HepG2 (cell line): ENCODE data around the gene AMBRA1. TPM values are rescaled to one million over a fixed set of nuclear protein-coding genes. Genes with fewer than 3 reads are reported as not detected.

Experiments
- ATAC-seq: fragments of 200-7000 bp; cut with Tn5 transposase; 3 replicates; pipeline ENCODE4 v1.9.1; 2020; ENCODE audit warnings: mild to moderate bottlenecking, moderate library complexity
- BruUV-seq: library from RNA; stranded (reverse); fragments of 400-500 nt; replicated peaks from 2 replicates; lab custom pipeline; 2021; lab: Mats Ljungman, UMichigan
- CTCF ChIA-PET: fragments of 300-600 bp; formaldehyde crosslinking; extraction: SDS; loops from one replicate; lab custom pipeline; 2021; ENCODE audit warnings: low total read pairs, inconsistent platforms, low intra/inter-chr PET ratio; lab: Yijun Ruan, JAX
- POLR2A ChIA-PET: fragments of 350-600 bp; sonication (Branson Sonifier 250); formaldehyde crosslinking; loops from one replicate; lab custom pipeline; 2020; ENCODE audit warnings: antibody characterized with exemption, inconsistent platforms; lab: Yijun Ruan, JAX
- DNase-seq: peaks from one replicate; pipeline ENCODE4 v3.0.0-alpha.2; 2015; ENCODE audit warnings: low spot score
- FAIRE-seq: peaks from 3 replicates; lab custom pipeline; 2011; peaks lifted over from hg19 to GRCh38; lab: Jason Lieb, UNC
- H2AFZ ChIP-seq: one replicate; pipeline ENCODE4 v1.6.1; 2011; ENCODE audit warnings: low read length, inconsistent platforms
- H3K27ac ChIP-seq: fragments of 300-600 bp; 3 replicates; pipeline ENCODE4 v1.8.0; 2011; ENCODE audit warnings: mixed run types, mild to moderate bottlenecking, mixed read lengths, low read length, inconsistent platforms; ENCODE audit not compliant: insufficient read depth; ENCODE audit errors: extremely low read length
- H3K27me3 ChIP-seq, 2 experiments: fragments of 200-600 bp in 1 of 2; 2 replicates in 1 of 2; 3 replicates in 1 of 2; pipeline versions ENCODE4 v1.6.0 to v1.8.0; 2011; ENCODE audit warnings: low read length in 2 of 2, mild to moderate bottlenecking in 2 of 2, moderate library complexity in 2 of 2, inconsistent platforms in 1 of 2; ENCODE audit not compliant: insufficient read depth in 2 of 2, control insufficient read depth in 1 of 2
- H3K36me3 ChIP-seq, 2 experiments: fragments of 200-600 bp in 1 of 2; replicated peaks in 1 of 2; 2 replicates in 1 of 2; 3 replicates in 1 of 2; pipeline versions ENCODE4 v1.5.1 to v1.8.0; 2011; ENCODE audit warnings: low read length in 2 of 2, inconsistent platforms in 1 of 2; ENCODE audit not compliant: insufficient read depth in 2 of 2, control insufficient read depth in 1 of 2
- H3K4me1 ChIP-seq: 2 replicates; pipeline ENCODE4 v1.5.1; 2012; ENCODE audit warnings: low read length, inconsistent platforms; ENCODE audit not compliant: insufficient read depth
- H3K4me2 ChIP-seq: 2 replicates; pipeline ENCODE4 v1.6.0; 2011; ENCODE audit warnings: low read depth, low read length, inconsistent platforms
- H3K4me3 ChIP-seq, 3 experiments: fragments of 200-600 bp in 1 of 3; sonication (generic), shearing (Covaris generic) in 1 of 3; replicated peaks in 1 of 3; 2 replicates each; pipeline ENCODE4 v1.5.1; 2011 to 2016; ENCODE audit warnings: low read length in 3 of 3, inconsistent platforms in 2 of 3, low read depth in 2 of 3, mild to moderate bottlenecking in 2 of 3, control low read depth in 1 of 3, mixed read lengths in 1 of 3; ENCODE audit not compliant: insufficient read depth in 1 of 3
- H3K79me2 ChIP-seq: one replicate; pipeline ENCODE4 v1.6.1; 2011; ENCODE audit warnings: low read length, inconsistent platforms; ENCODE audit not compliant: insufficient read depth
- H3K9ac ChIP-seq: 2 replicates; pipeline ENCODE4 v1.6.0; 2011; ENCODE audit warnings: mild to moderate bottlenecking, low read depth, low read length, inconsistent platforms; ENCODE audit not compliant: insufficient read depth
- H3K9me3 ChIP-seq: 2 replicates; pipeline ENCODE4 v1.5.1; 2012; ENCODE audit warnings: mild to moderate bottlenecking, low read length
- H4K20me1 ChIP-seq: 2 replicates; pipeline ENCODE4 v1.6.0; 2011; ENCODE audit warnings: inconsistent platforms, mild to moderate bottlenecking, low read length, moderate library complexity; ENCODE audit not compliant: insufficient read depth
- CTCF ChIP-seq: sonication (generic); formaldehyde crosslinking; IDR thresholded peaks from 2 replicates; pipeline ENCODE4 v1.5.0; 2020; ENCODE audit warnings: mild to moderate bottlenecking, missing genetic modification reagents, moderate library complexity
- DDIT3 ChIP-seq: sonication (generic); formaldehyde crosslinking; IDR thresholded peaks from 2 replicates; pipeline ENCODE4 v1.4.0; 2020; ENCODE audit warnings: mild to moderate bottlenecking, missing genetic modification reagents
- NFE2L2 ChIP-seq: fragments of 150-350 bp; IDR thresholded peaks from 2 replicates; pipeline ENCODE4 v1.6.1; 2014; ENCODE audit warnings: low read length
- STAG1 ChIP-seq: sonication (generic); formaldehyde crosslinking; IDR thresholded peaks from 2 replicates; pipeline ENCODE4 v1.4.0; 2020; ENCODE audit warnings: missing genetic modification reagents
- ZNF33A ChIP-seq: sonication (generic); formaldehyde crosslinking; IDR thresholded peaks from 2 replicates; pipeline ENCODE4 v1.5.1; 2020; ENCODE audit warnings: missing genetic modification reagents, mild to moderate bottlenecking, moderate library complexity, borderline replicate concordance
- ZNF652 ChIP-seq: IDR thresholded peaks from 2 replicates; pipeline ENCODE4 v1.6.1; 2016; ENCODE audit warnings: low read depth, borderline replicate concordance
- ZNF749 ChIP-seq: sonication (generic); formaldehyde crosslinking; IDR thresholded peaks from 2 replicates; pipeline ENCODE4 v1.8.0; 2022; ENCODE audit warnings: mild to moderate bottlenecking, missing genetic modification reagents, moderate library complexity, borderline replicate concordance
- WGBS: methylation state at CpG from one replicate; pipeline ENCODE4 v1.1.6; 2017; ENCODE audit warnings: low lambda C conversion rate; 5-methylcytosine and 5-hydroxymethylcytosine counted together
- in situ Hi-C: cut with HindIII; loops from 2 replicates; pipeline ENCODE4 v1.10.0; 2017; ENCODE audit warnings: low pct_unique_long_range_greater_than_20kb; ENCODE audit not compliant: extremely low pct_ligation_motif_present
- intact Hi-C: fragments of 100-400 bp; cut with micrococcal nuclease; formaldehyde crosslinking; loops from one replicate; pipeline ENCODE4 v1.10.0; 2022; ENCODE audit not compliant: unreplicated experiment
- polyA plus RNA-seq, 8 experiments: library from polyadenylated mRNA; depleted of rRNA in 3 of 8; stranded (reverse) in 7 of 8; unstranded in 1 of 8; fragments of >200 nt; fragmentation: Illumina TruSeq in 4 of 8; extraction: Trizol in 4 of 8; gene quantifications; 2 replicates each; pipeline versions ENCODE4 v1.2.1 to v1.2.3, GENCODE V29; 2011 to 2016; ENCODE audit warnings: low read depth in 4 of 8, missing spikeins in 1 of 8, mixed read lengths in 1 of 8; ENCODE audit not compliant: insufficient read depth in 1 of 8
- total RNA-seq, 5 experiments: library from RNA; depleted of rRNA; stranded (reverse); fragments of >200 nt; fragmentation: Illumina TruSeq; extraction: Trizol; gene quantifications; 2 replicates each; pipeline ENCODE4 v1.2.3, GENCODE V29; 2016; ENCODE audit warnings: low read depth in 1 of 5

AMBRA1 gene
- total and polyA plus RNA-seq, 2 of the 13 experiments (the other 11 are each of a cell fraction or from before 2014, with no cell fraction given): 15.7 to 26.0 TPM

GRCh38 chr11:46537121-46537520 lies 56.7 kb downstream of the AMBRA1 start:
- Histone ChIP-seq H3K36me3 (peaks cover 10 to 26% of the 10 kb centered on the region in 2 experiments), H3K4me2 (no peak overlapping the region; the same call in 1 of the 2 replicates), H3K9me3 (no peaks in the 10 kb centered on the region), H3K4me3 (no peak overlapping the region), H3K4me1 (peaks cover 15% of the 10 kb centered on the region), H4K20me1 (peaks cover 54% of the 10 kb centered on the region), H3K27ac (peak overlapping the region; percentile 45), H3K27me3 (no peaks in the 10 kb centered on the region), H3K9ac (no peak overlapping the region; the same call in 1 of the 2 replicates), H2AFZ (no peak overlapping the region), H3K79me2 (peaks cover 81% of the 10 kb centered on the region)
- DNase-seq (no peak), ATAC-seq (peak; percentile 52), FAIRE-seq (no peak)
- TF ChIP-seq CTCF (CRISPR knock-in tag): 0 out of 2 replicates have a peak, but pooled peaks have one; percentile 6
- TF ChIP-seq STAG1 (CRISPR knock-in tag): 0 out of 2 replicates have a peak, but pooled peaks have one; percentile 16
- TF ChIP-seq ZNF652 (CRISPR knock-in tag): no peak
- no peak for TF ChIP-seq DDIT3
- TF ChIP-seq ZNF749 (CRISPR knock-in tag): no peak
- TF ChIP-seq ZNF33A: no peak
- TF ChIP-seq NFE2L2: no peak
- BruUV-seq: no TSS peak
- 88% methylated on average over 2 of the region's 2 CpGs for WGBS
- intact Hi-C loops: loop anchor here (2.0 to 5.0 kb wide), 2 partner anchors 80 to 148 kb away; partner anchors contain the start of genes ATG13 and HARBI1
- in situ Hi-C loops: loop anchor here (5.0 kb wide), 1 partner anchor 45 kb away; no protein-coding TSS in a partner anchor
- ChIA-PET CTCF (interaction anchor here (1.1 to 3.1 kb wide), 3 partner anchors 47 to 167 kb away, joined by 3 to 23 read pairs (median 11); no protein-coding TSS in a partner anchor), POLR2A (no interaction called here)
